ENCODE measurements around the gene PARP3.

DNA sequence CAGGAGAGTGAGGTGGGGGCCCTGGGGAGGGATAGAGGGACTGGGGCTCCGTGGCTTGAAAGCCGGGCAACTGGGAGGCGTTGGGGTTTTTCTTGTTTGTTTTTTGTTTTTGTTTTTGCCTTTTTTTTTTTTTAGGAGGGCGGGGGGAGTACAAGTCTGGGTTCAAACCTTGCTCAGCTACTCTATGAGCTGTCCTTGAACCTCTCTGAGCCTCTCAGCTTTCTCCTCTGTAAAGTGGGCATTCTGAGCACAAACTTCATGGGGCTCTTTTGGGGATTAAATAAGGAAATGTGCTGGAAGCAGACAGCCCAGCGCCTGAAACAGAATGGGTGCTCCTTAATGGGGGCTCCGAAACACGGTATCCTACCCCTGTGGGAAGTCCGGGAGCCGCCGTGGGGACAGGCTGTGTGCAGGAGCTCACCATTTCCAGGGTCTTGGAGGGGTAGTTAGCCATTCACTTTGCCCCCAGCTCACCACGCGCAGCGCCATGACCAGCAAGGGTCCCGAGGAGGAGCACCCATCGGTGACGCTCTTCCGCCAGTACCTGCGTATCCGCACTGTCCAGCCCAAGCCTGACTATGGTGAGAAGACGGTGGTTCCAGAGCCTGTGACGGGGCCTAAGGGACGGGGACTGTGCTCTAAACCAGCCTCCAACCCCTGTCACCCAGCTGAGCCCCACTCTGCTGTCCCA lies 41.6 kb downstream of the PARP3 start:
- no peak for TF ChIP-seq POLR2A (IDR thresholded peaks at IDR 0.05)
- TF ChIP-seq, protein P1, sequence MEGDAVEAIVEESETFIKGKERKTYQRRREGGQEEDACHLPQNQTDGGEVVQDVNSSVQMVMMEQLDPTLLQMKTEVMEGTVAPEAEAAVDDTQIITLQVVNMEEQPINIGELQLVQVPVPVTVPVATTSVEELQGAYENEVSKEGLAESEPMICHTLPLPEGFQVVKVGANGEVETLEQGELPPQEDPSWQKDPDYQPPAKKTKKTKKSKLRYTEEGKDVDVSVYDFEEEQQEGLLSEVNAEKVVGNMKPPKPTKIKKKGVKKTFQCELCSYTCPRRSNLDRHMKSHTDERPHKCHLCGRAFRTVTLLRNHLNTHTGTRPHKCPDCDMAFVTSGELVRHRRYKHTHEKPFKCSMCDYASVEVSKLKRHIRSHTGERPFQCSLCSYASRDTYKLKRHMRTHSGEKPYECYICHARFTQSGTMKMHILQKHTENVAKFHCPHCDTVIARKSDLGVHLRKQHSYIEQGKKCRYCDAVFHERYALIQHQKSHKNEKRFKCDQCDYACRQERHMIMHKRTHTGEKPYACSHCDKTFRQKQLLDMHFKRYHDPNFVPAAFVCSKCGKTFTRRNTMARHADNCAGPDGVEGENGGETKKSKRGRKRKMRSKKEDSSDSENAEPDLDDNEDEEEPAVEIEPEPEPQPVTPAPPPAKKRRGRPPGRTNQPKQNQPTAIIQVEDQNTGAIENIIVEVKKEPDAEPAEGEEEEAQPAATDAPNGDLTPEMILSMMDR (IDR thresholded peaks at IDR 0.05) = no peak

Measured in thyroid gland (tissue), 4 donors.